Smooth muscle cell (in vitro differentiated cells): ENCODE data around the gene PPP1R13B. TPM values are rescaled to one million over a fixed set of nuclear protein-coding genes. Genes with fewer than 3 reads are reported as not detected.

ENCODE experiments used
- DNase-seq: peaks from one replicate; lab custom pipeline; 2025; ENCODE audit not compliant: unreplicated experiment; lab: John Stamatoyannopoulos, UW
- H2AFZ ChIP-seq: fragments of 200-600 bp; sonication (generic); 2 replicates; pipeline ENCODE4 v1.6.0; 2016; ENCODE audit warnings: antibody characterized with exemption, low read depth, mild to moderate bottlenecking
- H3F3A ChIP-seq: fragments of 200-600 bp; sonication (generic); 2 replicates; pipeline ENCODE4 v1.6.0; 2017; ENCODE audit warnings: antibody characterized with exemption, low read depth
- H3K27ac ChIP-seq: fragments of 200-600 bp; sonication (generic); 2 replicates; pipeline ENCODE4 v1.5.1; 2016; ENCODE audit warnings: low read depth, mild to moderate bottlenecking
- H3K27me3 ChIP-seq: fragments of 200-600 bp; sonication (generic); 2 replicates; pipeline ENCODE4 v1.6.1; 2016; ENCODE audit warnings: low read depth, mild to moderate bottlenecking
- H3K36me3 ChIP-seq: fragments of 200-600 bp; sonication (generic); 2 replicates; pipeline ENCODE4 v1.5.1; 2016; ENCODE audit warnings: low read depth
- H3K4me1 ChIP-seq: fragments of 200-600 bp; sonication (generic); 2 replicates; pipeline ENCODE4 v1.5.1; 2016; ENCODE audit warnings: low read depth
- H3K4me2 ChIP-seq: fragments of 200-600 bp; sonication (generic); 2 replicates; pipeline ENCODE4 v1.6.0; 2016; ENCODE audit warnings: mild to moderate bottlenecking
- H3K4me3 ChIP-seq: fragments of 200-600 bp; sonication (generic); 2 replicates; pipeline ENCODE4 v1.5.1; 2016; ENCODE audit warnings: mild to moderate bottlenecking
- H3K79me2 ChIP-seq: fragments of 200-600 bp; sonication (generic); 2 replicates; pipeline ENCODE4 v1.6.0; 2016; ENCODE audit warnings: low read depth, mild to moderate bottlenecking
- H3K9ac ChIP-seq: fragments of 200-600 bp; sonication (generic); 2 replicates; pipeline ENCODE4 v1.6.0; 2016; ENCODE audit warnings: low read depth
- H3K9me3 ChIP-seq: fragments of 200-600 bp; sonication (generic); replicated peaks from 2 replicates; pipeline ENCODE4 v1.5.1; 2016; ENCODE audit warnings: low read depth
- H4K20me1 ChIP-seq: fragments of 200-600 bp; sonication (generic); 2 replicates; pipeline ENCODE4 v1.6.0; 2016; ENCODE audit warnings: low read depth
- whole genome bisulfite sequencing: methylation state at CpG from one replicate; pipeline ENCODE4 v1.1.7; 2016; ENCODE audit warnings: low lambda C conversion rate; 5-methylcytosine and 5-hydroxymethylcytosine counted together
- polyA plus RNA-seq: library from polyadenylated mRNA; unstranded; fragments of >200 nt; fragmentation: Nextera tagmentation; extraction: Ambion mirVana; gene quantifications from 2 replicates; pipeline ENCODE4 v1.2.1, GENCODE V29; 2016
- total RNA-seq: library from RNA; depleted of rRNA; stranded (reverse); fragments of >200 nt; gene quantifications from 2 replicates; pipeline ENCODE4 v1.2.3, GENCODE V29; 2014
- TF ChIP-seq, protein P1 (sequence below): fragments of 200-600 bp; sonication (generic); IDR thresholded peaks from 2 replicates; pipeline ENCODE4 v1.5.1; 2017; ENCODE audit warnings: borderline replicate concordance, mild to moderate bottlenecking, antibody characterized with exemption; ENCODE audit not compliant: insufficient read depth, poor library complexity, severe bottlenecking

Gene PPP1R13B
- total and polyA plus RNA-seq, 2 experiments from 2014 or later, result 2.3 to 4.3 TPM

DNA sequence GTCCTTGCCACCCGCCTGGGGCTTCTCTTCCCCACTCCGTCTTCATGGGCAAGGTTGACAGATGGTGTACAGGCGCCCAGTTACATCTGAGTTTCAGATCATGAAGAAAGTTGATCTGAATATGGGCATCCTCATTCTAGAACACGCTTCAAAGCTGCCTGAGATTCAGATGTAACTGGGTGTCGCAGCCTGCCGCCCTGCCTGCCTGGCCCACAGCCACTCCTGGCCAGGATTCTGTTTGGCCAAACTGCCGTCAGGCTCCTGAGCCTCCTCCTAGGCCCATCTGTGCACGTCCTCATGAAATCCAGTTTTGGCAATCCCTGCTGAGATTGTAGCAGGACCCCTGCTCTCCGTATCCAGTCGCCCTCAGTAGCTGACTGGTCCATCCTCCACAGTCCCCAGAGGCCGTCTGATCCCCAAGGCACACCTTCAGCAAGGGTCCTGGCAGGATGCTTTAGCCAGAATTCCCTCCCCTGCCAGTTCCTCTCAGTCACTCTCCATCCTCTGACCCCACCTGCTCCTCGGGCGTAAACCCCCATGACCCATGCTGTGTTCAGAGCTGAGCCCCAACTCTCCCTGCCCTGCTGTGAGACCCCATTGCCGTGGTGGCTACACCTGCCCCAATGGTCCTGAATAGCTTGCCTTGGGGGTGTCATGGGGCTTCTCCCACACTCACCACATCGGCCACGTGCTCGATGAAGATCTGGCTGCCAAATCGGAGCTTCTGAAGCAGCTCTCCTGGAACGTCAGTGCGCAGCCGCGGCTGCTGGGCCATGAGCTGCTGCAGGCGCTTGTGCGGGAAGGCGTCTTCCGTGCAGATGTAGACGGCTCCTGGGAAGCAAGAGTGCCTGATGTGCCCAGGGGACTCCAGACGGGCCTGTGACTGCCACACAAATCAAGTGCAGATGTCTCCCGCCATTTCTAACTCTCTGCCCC is 144.6 kb downstream of the PPP1R13B start:
- no peaks in the 10 kb centered on the region for H3K27me3 ChIP-seq
- no peaks in the 10 kb centered on the region for H3F3A ChIP-seq
- H3K9ac ChIP-seq, result no peak overlapping the region
- WGBS, result 94% methylated on average over 28 of the region's 29 CpGs
- no peak for DNase-seq
- H3K4me3 ChIP-seq, result no peak overlapping the region
- H3K79me2 ChIP-seq, result no peaks in the 10 kb centered on the region
- no peaks in the 10 kb centered on the region for H3K4me1 ChIP-seq
- TF ChIP-seq, protein P1, sequence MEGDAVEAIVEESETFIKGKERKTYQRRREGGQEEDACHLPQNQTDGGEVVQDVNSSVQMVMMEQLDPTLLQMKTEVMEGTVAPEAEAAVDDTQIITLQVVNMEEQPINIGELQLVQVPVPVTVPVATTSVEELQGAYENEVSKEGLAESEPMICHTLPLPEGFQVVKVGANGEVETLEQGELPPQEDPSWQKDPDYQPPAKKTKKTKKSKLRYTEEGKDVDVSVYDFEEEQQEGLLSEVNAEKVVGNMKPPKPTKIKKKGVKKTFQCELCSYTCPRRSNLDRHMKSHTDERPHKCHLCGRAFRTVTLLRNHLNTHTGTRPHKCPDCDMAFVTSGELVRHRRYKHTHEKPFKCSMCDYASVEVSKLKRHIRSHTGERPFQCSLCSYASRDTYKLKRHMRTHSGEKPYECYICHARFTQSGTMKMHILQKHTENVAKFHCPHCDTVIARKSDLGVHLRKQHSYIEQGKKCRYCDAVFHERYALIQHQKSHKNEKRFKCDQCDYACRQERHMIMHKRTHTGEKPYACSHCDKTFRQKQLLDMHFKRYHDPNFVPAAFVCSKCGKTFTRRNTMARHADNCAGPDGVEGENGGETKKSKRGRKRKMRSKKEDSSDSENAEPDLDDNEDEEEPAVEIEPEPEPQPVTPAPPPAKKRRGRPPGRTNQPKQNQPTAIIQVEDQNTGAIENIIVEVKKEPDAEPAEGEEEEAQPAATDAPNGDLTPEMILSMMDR, result no peak
- H3K4me2 ChIP-seq, result no peak overlapping the region
- H2AFZ ChIP-seq, result no peak overlapping the region
- peaks cover 44% of the 10 kb centered on the region for H4K20me1 ChIP-seq
- no peaks in the 10 kb centered on the region for H3K36me3 ChIP-seq
- no peaks in the 10 kb centered on the region for H3K9me3 ChIP-seq
- no peak overlapping the region for H3K27ac ChIP-seq

DNA sequence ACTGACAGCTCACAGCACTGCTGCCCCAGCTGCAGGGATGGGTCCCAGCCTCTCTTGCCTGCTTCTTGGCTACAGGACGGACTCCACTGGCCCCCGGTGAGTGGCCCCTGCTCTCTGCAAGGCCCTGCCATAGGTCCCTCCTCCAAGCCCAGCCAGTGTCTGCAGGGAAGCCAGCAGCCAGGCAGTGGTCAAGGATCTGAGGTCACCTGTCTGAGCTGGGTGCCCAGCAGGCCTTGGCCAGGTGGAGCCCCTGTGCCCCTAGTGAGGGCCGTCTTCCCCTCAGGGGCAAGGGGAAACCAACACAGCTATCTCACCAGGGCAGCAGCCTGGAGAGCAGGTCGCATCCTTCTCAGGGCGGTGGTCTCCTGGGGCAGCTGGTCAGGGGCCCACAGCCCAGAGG is 145.3 kb downstream of the PPP1R13B start:
- no peaks in the 10 kb centered on the region for H3K36me3 ChIP-seq
- H3K4me3 ChIP-seq, result no peak overlapping the region
- peaks cover 4% of the 10 kb centered on the region for H3K79me2 ChIP-seq
- no peaks in the 10 kb centered on the region for H3K9me3 ChIP-seq
- DNase-seq, result no peak
- H3K27me3 ChIP-seq, result no peaks in the 10 kb centered on the region
- H3K4me2 ChIP-seq, result no peak overlapping the region
- peaks cover 51% of the 10 kb centered on the region for H4K20me1 ChIP-seq
- H3F3A ChIP-seq, result no peaks in the 10 kb centered on the region
- no peak overlapping the region for H2AFZ ChIP-seq
- 79% methylated on average over 5 of the region's 5 CpGs for WGBS
- no peak overlapping the region for H3K9ac ChIP-seq
- H3K27ac ChIP-seq, result no peak overlapping the region
- TF ChIP-seq, protein P1, result no peak
- H3K4me1 ChIP-seq, result no peaks in the 10 kb centered on the region

DNA sequence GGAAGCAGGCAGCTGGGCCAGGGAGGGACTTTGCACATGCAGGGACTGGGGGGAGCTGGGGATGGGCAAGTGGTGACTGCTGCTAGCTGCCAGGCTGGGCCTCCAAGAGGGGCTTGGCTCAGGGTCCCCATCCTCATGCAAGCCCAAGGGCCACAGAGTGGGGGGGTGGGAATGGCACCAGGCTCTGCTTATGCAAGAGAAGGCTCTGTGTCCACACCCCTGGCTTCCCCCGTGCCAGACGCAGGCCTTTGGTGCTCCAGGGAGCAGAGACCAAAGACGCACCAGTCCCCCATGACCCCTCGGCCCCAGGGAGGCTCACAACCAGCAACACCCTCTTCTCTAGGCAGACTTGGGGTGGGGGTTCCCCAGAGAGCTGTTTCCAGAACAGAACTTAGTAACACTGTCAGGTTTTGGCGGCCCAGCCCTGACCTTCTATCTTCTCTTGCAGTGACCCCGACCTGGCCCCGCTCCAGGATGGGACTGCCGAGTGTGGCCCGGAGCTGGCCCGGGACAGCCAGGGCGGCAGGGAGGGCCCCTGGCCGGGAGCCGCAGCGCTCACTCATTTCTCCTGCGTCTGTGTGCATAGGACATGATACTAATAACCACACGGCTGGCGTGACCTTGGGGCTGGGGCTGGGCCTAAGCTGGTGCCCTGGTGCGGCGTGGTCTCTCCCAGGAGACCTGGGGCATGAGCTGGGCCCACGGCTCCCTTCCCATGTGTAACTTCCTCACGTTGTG is 146.5 kb downstream of the PPP1R13B start:
- Histone ChIP-seq H3K27ac (no peak overlapping the region), H4K20me1 (peaks cover 63% of the 10 kb centered on the region), H2AFZ (no peak overlapping the region), H3K27me3 (no peaks in the 10 kb centered on the region), H3K36me3 (no peaks in the 10 kb centered on the region), H3K9ac (no peak overlapping the region), H3F3A (peaks cover 4% of the 10 kb centered on the region), H3K9me3 (no peaks in the 10 kb centered on the region), H3K4me2 (no peak overlapping the region), H3K4me3 (no peak overlapping the region), H3K4me1 (no peaks in the 10 kb centered on the region), H3K79me2 (peaks cover 4% of the 10 kb centered on the region)
- no peak for DNase-seq
- TF ChIP-seq, protein P1, result no peak
- WGBS, result 94% methylated on average over 21 of the region's 21 CpGs
